Measurements from ENCODE around the gene KLHL42. TPM values are rescaled to one million over a fixed set of nuclear protein-coding genes. Genes with fewer than 3 reads are reported as not detected.

Gene KLHL42
- total and polyA plus RNA-seq, 9 of the 15 experiments (the other 6 are each of a cell fraction or from before 2014, with no cell fraction given), result 1.5 to 11.8 (median 9.6) TPM

GRCh38 chr12:27782481-27782880 lies 2.4 kb downstream of the KLHL42 start:
- intact Hi-C loops (cut with micrococcal nuclease), result loop anchor here (5.0 kb wide), 1 partner anchor 40 kb away; no protein-coding TSS in a partner anchor
- Histone ChIP-seq H3K27ac (ENCODE audit: extremely low read depth, low read depth, low read length) (no peak overlapping the region), H3K79me2 (ENCODE audit: control insufficient read depth, insufficient read depth, low read length) (peaks cover 27% of the 10 kb centered on the region), H2AFZ (ENCODE audit: low read depth, low read length) (no peak overlapping the region), H3K9me1 (ENCODE audit: control insufficient read depth, insufficient read depth, low read length) (no peaks in the 10 kb centered on the region), H3K4me2 (ENCODE audit: insufficient read depth, low read length) (no peak overlapping the region; the same call in 1 of the 2 replicates), H4K20me1 (replicated peaks; ENCODE audit: control insufficient read depth, insufficient read depth, low read length) (no peaks in the 10 kb centered on the region; the same call in 1 of the 2 replicates), H3K4me3 (no peak overlapping the region), H3K27me3 (ENCODE audit: control insufficient read depth in 2 of 2, insufficient read depth in 2 of 2, low read length in 2 of 2) (no peaks in the 10 kb centered on the region), H3K9me3 (replicated peaks; ENCODE audit: control insufficient read depth, insufficient read depth, low read depth, low read length) (no peaks in the 10 kb centered on the region), H3K36me3 (ENCODE audit: control insufficient read depth, insufficient read depth, low read length) (peaks cover 10% of the 10 kb centered on the region; the same call in 2 of the 3 replicates), H3K9ac (ENCODE audit: insufficient read depth in 1 of 2, low read depth in 2 of 2, low read length in 2 of 2) (no peak overlapping the region), H3K4me1 (replicated peaks in 1 of 2; ENCODE audit: control insufficient read depth in 2 of 2, insufficient read depth in 2 of 2, low read length in 2 of 2) (peaks cover 11 to 28% of the 10 kb centered on the region in 2 experiments; a peak in 4 of 5 replicates)
- 94% methylated on average over 1 of the region's 1 CpG for WGBS (ENCODE audit: insufficient coverage, low coverage, missing lambda C conversion rate)
- ChIA-PET POLR2A (no interaction called here), CTCF (ENCODE audit: low intra/inter-chr PET ratio) (no interaction called here)
- BruUV-seq (replicated peaks), result no TSS peak
- TF ChIP-seq NFIX (CRISPR knock-in tag; IDR thresholded peaks at IDR 0.05; ENCODE audit: low read depth) (no peak), TCF7 (IDR thresholded peaks at IDR 0.05; ENCODE audit: borderline replicate concordance) (no peak), TAF9B (IDR thresholded peaks at IDR 0.05; ENCODE audit: partially characterized antibody) (no peak), ARID3A (IDR thresholded peaks at IDR 0.05; ENCODE audit: borderline replicate concordance, low read depth, low read length) (no peak), ZSCAN29 (IDR thresholded peaks at IDR 0.05) (no peak), MAFK (IDR thresholded peaks at IDR 0.05; ENCODE audit: low read length) (no peak)
- in situ Hi-C loops (cut with MboI), result no loop called here
- DNase-seq (ENCODE audit: extremely low read depth in 1 of 4, low spot score in 3 of 4) (no peak), FAIRE-seq (no peak), ATAC-seq (no peak)

All from K562 (cell line).